ENCODE results near the gene FGF1.

The FGF1 gene

DNA sequence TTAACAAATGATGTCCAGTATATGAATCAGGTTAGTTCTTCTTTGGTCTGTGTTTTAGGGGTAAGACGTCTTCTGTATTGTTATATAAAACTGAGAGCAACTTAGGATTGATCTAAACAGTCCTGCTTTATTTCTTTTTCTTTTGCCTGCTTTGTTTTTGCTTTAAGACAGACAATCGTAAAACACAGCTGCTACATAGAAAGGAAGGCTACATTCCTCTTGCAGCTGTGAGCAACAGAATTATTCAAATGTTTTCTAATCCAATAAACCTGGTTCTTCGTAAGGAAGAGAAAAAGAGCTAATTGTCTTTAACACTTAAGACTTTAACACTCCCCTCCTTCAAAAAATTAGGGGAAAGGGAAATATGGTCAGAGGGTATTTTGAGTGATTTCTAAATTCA is 14.6 kb downstream of the FGF1 start:
- no peak for DNase-seq (ENCODE audit: insufficient read length, low spot score)
- FAIRE-seq = no peak
- TF ChIP-seq, protein P1, sequence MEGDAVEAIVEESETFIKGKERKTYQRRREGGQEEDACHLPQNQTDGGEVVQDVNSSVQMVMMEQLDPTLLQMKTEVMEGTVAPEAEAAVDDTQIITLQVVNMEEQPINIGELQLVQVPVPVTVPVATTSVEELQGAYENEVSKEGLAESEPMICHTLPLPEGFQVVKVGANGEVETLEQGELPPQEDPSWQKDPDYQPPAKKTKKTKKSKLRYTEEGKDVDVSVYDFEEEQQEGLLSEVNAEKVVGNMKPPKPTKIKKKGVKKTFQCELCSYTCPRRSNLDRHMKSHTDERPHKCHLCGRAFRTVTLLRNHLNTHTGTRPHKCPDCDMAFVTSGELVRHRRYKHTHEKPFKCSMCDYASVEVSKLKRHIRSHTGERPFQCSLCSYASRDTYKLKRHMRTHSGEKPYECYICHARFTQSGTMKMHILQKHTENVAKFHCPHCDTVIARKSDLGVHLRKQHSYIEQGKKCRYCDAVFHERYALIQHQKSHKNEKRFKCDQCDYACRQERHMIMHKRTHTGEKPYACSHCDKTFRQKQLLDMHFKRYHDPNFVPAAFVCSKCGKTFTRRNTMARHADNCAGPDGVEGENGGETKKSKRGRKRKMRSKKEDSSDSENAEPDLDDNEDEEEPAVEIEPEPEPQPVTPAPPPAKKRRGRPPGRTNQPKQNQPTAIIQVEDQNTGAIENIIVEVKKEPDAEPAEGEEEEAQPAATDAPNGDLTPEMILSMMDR (IDR thresholded peaks at IDR 0.05; ENCODE audit: insufficient read depth, missing control alignments) = no peak

DNA sequence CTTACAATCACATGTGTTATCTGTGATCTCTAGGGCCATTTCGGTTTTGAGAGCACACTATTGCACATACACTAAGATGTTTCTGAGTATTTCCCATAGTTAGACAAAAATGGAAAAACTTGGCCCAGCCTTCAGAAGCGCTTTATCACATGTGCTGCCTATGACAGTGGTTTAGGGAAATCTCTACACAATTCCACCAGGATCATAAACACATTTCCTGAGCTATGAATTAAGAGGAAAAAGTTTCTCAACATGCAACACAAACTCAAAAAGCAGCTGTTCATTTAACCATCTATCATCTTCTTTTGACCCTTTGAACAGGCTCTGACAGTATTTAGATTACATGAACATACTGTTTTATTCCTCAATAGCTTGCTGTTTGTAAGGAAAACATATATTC is 15.1 kb downstream of the FGF1 start:
- TF ChIP-seq, protein P1 (IDR thresholded peaks at IDR 0.05; ENCODE audit: insufficient read depth, missing control alignments) = no peak
- no peak for FAIRE-seq
- no peak for DNase-seq (ENCODE audit: insufficient read length, low spot score)

DNA sequence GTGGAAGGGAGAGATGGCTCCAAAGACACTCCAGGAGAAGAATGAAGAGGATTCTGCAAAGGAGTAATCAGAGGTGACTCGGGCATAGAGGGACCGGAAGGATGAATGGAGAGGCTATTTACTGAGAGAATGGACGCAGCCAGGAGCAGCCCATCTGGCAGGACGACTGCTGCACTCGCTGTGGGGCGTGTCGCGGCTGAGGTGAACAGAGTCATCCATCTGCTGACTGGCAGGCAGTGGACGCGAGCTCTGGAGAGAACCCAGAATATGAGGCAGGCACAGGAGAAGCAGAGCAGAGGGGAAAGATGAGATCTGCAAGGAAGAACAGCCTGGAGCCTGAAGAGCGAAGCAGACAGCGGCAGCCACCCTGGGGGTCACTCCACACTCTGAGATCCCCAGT is 16.4 kb downstream of the FGF1 start:
- no peak for FAIRE-seq
- no peak for DNase-seq (ENCODE audit: insufficient read length, low spot score)
- TF ChIP-seq, protein P1 (IDR thresholded peaks at IDR 0.05; ENCODE audit: insufficient read depth, missing control alignments) = no peak

DNA sequence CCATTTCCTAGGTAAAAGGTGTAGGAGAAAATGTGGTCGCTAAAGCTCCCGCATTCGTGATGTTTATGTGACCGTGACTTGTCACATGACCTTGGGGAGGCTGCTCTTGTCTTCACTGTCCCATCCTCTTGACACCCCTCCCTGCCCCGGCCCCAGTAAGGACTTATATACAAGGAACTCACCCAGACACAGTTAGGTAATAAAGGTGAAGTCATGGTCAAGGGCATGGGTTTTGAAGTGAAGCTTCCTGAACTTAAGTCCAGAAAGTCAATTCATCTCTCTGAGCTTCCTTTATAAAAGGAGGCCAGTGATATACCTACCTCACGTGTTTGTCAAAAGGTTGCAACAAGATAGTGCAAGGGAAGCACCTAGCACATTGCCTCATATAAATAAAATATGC is 17.6 kb downstream of the FGF1 start:
- no peak for FAIRE-seq
- TF ChIP-seq, protein P1 (IDR thresholded peaks at IDR 0.05; ENCODE audit: insufficient read depth, missing control alignments) = no peak
- DNase-seq (ENCODE audit: insufficient read length, low spot score) = no peak

DNA sequence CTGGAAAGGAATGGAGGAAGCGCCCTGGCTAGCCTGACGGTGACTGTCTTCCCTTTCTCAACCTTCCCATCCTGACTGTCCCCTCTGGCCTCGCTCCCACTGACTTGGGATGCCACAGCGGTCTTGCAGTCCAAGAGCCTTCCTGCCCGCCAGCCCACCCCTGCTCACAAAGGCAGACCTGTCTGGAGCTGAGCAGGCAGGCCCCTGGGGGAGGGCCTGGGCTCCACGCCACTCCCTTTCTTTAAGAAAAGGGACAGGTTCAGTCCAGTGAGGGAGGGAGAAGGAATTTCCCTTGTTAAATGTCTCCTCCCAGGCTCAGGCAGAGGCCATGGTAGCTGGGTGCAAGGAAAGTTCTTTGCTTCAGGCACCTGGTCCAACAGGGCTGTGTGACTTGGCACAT is 18.1 kb downstream of the FGF1 start:
- FAIRE-seq (no peak), DNase-seq (ENCODE audit: insufficient read length, low spot score) (no peak)
- TF ChIP-seq, protein P1 (IDR thresholded peaks at IDR 0.05; ENCODE audit: insufficient read depth, missing control alignments) = no peak

DNA sequence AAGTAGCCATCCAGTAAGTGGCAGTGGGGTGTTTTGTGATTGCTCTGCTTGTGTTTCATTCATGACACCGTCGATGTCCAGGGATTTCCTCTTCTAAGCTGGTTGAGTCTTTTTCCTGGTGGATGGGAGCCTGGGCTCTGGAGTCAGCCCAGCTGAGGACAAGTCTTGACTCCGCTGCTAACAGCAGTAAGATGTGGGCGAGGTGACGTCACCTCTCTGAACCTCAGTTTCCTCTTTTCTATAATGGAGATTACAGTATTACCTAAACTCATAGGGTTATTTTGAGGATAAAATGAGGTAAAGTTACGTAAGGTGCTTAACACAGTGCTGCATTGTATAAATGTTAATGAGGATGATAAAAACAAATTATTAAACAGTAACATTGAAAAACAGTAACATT is 21.3 kb downstream of the FGF1 start:
- no peak for FAIRE-seq
- no peak for DNase-seq (ENCODE audit: insufficient read length, low spot score)
- TF ChIP-seq, protein P1 (IDR thresholded peaks at IDR 0.05; ENCODE audit: insufficient read depth, missing control alignments) = no peak

DNA sequence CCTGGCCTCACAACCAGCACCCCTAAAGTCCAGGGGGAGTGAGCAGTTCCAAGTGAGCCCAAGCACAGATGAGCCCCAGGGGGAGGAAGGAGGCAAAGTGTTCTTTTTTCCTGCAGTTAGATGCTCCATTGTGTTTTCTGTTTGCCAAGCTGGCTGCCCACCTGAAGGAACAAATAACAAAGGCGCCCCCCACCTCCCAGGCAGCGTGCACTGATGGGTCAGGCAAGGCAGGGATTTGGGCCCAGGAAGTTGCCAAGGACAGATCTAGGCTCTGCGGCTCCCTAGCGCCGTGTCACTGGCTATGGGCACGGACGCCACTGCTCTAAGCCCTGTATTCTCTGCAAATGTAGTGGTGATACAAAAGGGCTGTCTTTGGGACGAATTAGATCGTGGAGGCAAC is 21.8 kb downstream of the FGF1 start:
- DNase-seq (ENCODE audit: insufficient read length, low spot score) = no peak
- FAIRE-seq = no peak
- TF ChIP-seq, protein P1 (IDR thresholded peaks at IDR 0.05; ENCODE audit: insufficient read depth, missing control alignments) = no peak

All from D721Med (cell line).